Gastroesophageal sphincter (tissue), 3 donors: Measurements from ENCODE around the gene DDC.

Experiments
- CTCF ChIP-seq, 4 experiments: fragments of 200-600 bp in 2 of 4; fragments of 450-650 bp in 2 of 4; sonication (generic) in 1 of 4; IDR thresholded peaks; one replicate each; pipeline ENCODE4 v1.5.1; 2017 to 2019; ENCODE audit warnings: antibody characterized with exemption in 4 of 4, mild to moderate bottlenecking in 2 of 4, moderate library complexity in 2 of 4
- POLR2A ChIP-seq, 2 donors: fragments of 450-650 bp; IDR thresholded peaks; one replicate each; pipeline ENCODE4 v1.6.1; 2017; ENCODE audit warnings: antibody characterized with exemption in 2 of 2, mild to moderate bottlenecking in 2 of 2, moderate library complexity in 1 of 2
- POLR2AphosphoS5 ChIP-seq: sonication (generic); formaldehyde crosslinking; IDR thresholded peaks from one replicate; pipeline ENCODE4 v1.6.1; 2017; ENCODE audit warnings: antibody characterized with exemption

- TF ChIP-seq CTCF (IDR thresholded peaks at IDR 0.05): no peak
- no peak for TF ChIP-seq POLR2A (IDR thresholded peaks at IDR 0.05)
- TF ChIP-seq POLR2AphosphoS5: no peak
These were observed 83.3 kb downstream of the DDC start for GRCh38 chr7:50481867-50482266.
